H1 (cell line): ENCODE results near the gene MMP27. TPM values are rescaled to one million over a fixed set of nuclear protein-coding genes. Genes with fewer than 3 reads are reported as not detected.

Experiments
- CTCF ChIA-PET: fragments of 300-600 bp; sonication (Branson Sonifier 250); formaldehyde crosslinking; loops from one replicate; lab custom pipeline; 2021; ENCODE audit not compliant: partially characterized antibody; lab: Charles Lee
- POLR2A ChIA-PET: fragments of 300-600 bp; sonication (Branson Sonifier 250); formaldehyde crosslinking; loops from one replicate; lab custom pipeline; 2021; ENCODE audit warnings: inconsistent platforms; ENCODE audit not compliant: partially characterized antibody; lab: Charles Lee
- DNase-seq, 2 experiments: peaks; one replicate each; pipeline versions ENCODE4 v3.0.0 to v3.0.0-alpha.2; 2010 to 2022; ENCODE audit warnings: low spot score in 2 of 2, low read depth in 1 of 2, mixed read lengths in 1 of 2
- FAIRE-seq: peaks from 2 replicates; lab custom pipeline; 2011; peaks lifted over from hg19 to GRCh38; lab: Jason Lieb, UNC
- H2AFZ ChIP-seq: 2 replicates; pipeline ENCODE4 v1.8.1; 2012; ENCODE audit warnings: low read length, inconsistent platforms
- H2AK5ac ChIP-seq: 2 replicates; pipeline ENCODE4 v1.6.1; 2013; ENCODE audit warnings: low read depth, low read length
- H2BK120ac ChIP-seq: replicated peaks from 2 replicates; pipeline ENCODE3; 2013; ENCODE audit warnings: low read depth, low read length, inconsistent platforms
- H2BK12ac ChIP-seq: 2 replicates; pipeline ENCODE4 v1.6.1; 2013; ENCODE audit warnings: low read depth, low read length
- H2BK15ac ChIP-seq: 2 replicates; pipeline ENCODE4 v1.6.1; 2013; ENCODE audit warnings: low read length
- H2BK20ac ChIP-seq: 2 replicates; pipeline ENCODE4 v1.6.1; 2013; ENCODE audit warnings: low read length
- H2BK5ac ChIP-seq: 2 replicates; pipeline ENCODE4 v1.6.1; 2013; ENCODE audit warnings: low read depth, low read length
- H3K14ac ChIP-seq: 2 replicates; pipeline ENCODE4 v1.6.1; 2013; ENCODE audit warnings: inconsistent platforms; ENCODE audit not compliant: insufficient read length
- H3K18ac ChIP-seq: 2 replicates; pipeline ENCODE4 v1.6.1; 2013; ENCODE audit warnings: low read length; ENCODE audit errors: extremely low read depth
- H3K23ac ChIP-seq: 2 replicates; pipeline ENCODE4 v1.6.1; 2013; ENCODE audit warnings: inconsistent platforms; ENCODE audit not compliant: insufficient read length
- H3K23me2 ChIP-seq: 2 replicates; pipeline ENCODE4 v1.6.1; 2013; ENCODE audit warnings: low read depth, low read length
- H3K27ac ChIP-seq: 2 replicates; pipeline ENCODE4 v1.6.1; 2011; ENCODE audit warnings: low read depth, low read length, inconsistent platforms
- H3K27me3 ChIP-seq, 4 experiments: replicated peaks in 1 of 4; 1 replicate in 1 of 4; 2 replicates in 3 of 4; pipeline versions ENCODE4 v1.6.1 to v1.8.1; 2011 to 2013; ENCODE audit warnings: low read length in 3 of 4, mild to moderate bottlenecking in 3 of 4, inconsistent platforms in 2 of 4, mixed read lengths in 2 of 4, moderate library complexity in 1 of 4; ENCODE audit not compliant: control insufficient read depth in 3 of 4, insufficient read depth in 3 of 4; ENCODE audit errors: extremely low read depth in 1 of 4
- H3K36me3 ChIP-seq, 4 experiments: 2 replicates each; pipeline versions ENCODE4 v1.6.1 to v1.8.1; 2011 to 2013; ENCODE audit warnings: mild to moderate bottlenecking in 4 of 4, low read length in 3 of 4, moderate library complexity in 2 of 4, control low read depth in 1 of 4, inconsistent platforms in 1 of 4; ENCODE audit not compliant: insufficient read depth in 4 of 4, control insufficient read depth in 2 of 4
- H3K4ac ChIP-seq: replicated peaks from 2 replicates; pipeline ENCODE3; 2013; ENCODE audit warnings: low read length, low read depth, mixed read lengths, inconsistent platforms; ENCODE audit not compliant: insufficient read length
- H3K4me1 ChIP-seq, 4 experiments: replicated peaks in 1 of 4; 1 replicate in 1 of 4; 2 replicates in 3 of 4; pipeline versions ENCODE4 v1.6.1 to v1.8.1; 2011 to 2013; ENCODE audit warnings: low read length in 3 of 4, inconsistent platforms in 2 of 4, mixed read lengths in 1 of 4; ENCODE audit not compliant: insufficient read depth in 4 of 4, control insufficient read depth in 3 of 4
- H3K4me2 ChIP-seq, 2 experiments: 2 replicates each; pipeline versions ENCODE4 v1.6.1 to v1.8.1; 2011 to 2013; ENCODE audit warnings: low read depth in 2 of 2, low read length in 2 of 2, control low read depth in 1 of 2, inconsistent platforms in 1 of 2, mild to moderate bottlenecking in 1 of 2; ENCODE audit not compliant: insufficient read depth in 1 of 2
- H3K4me3 ChIP-seq, 4 experiments: fragments of 200-600, 300-600 bp in 1 of 4; sonication (generic), shearing (Covaris generic), sonication (Bioruptor Twin) in 1 of 4; 2 replicates each; pipeline versions ENCODE4 v1.5.1 to v1.8.1; 2011 to 2016; ENCODE audit warnings: low read length in 4 of 4, low read depth in 3 of 4, control low read depth in 2 of 4, inconsistent platforms in 2 of 4, mild to moderate bottlenecking in 2 of 4, mixed read lengths in 1 of 4, moderate library complexity in 1 of 4; ENCODE audit not compliant: insufficient read depth in 2 of 4; ENCODE audit errors: extremely low read depth in 1 of 4
- H3K56ac ChIP-seq: replicated peaks from 2 replicates; pipeline ENCODE3; 2013; ENCODE audit warnings: low read depth, mild to moderate bottlenecking, mixed read lengths, low read length, inconsistent platforms; ENCODE audit not compliant: insufficient read length
- H3K79me1 ChIP-seq: 2 replicates; pipeline ENCODE4 v1.6.1; 2013; ENCODE audit warnings: low read depth, low read length, control low read depth
- H3K79me2 ChIP-seq, 2 experiments: 2 replicates each; pipeline versions ENCODE4 v1.6.1 to v1.8.1; 2012 to 2013; ENCODE audit warnings: low read length in 2 of 2, mild to moderate bottlenecking in 2 of 2, inconsistent platforms in 1 of 2; ENCODE audit not compliant: insufficient read depth in 2 of 2, control insufficient read depth in 1 of 2
- H3K9ac ChIP-seq, 4 experiments: replicated peaks in 1 of 4; 1 replicate in 1 of 4; 2 replicates in 3 of 4; pipeline versions ENCODE4 v1.6.1 to v1.8.1; 2011 to 2013; ENCODE audit warnings: low read depth in 3 of 4, low read length in 3 of 4, control low read depth in 2 of 4, mild to moderate bottlenecking in 2 of 4, moderate library complexity in 2 of 4, inconsistent platforms in 1 of 4; ENCODE audit errors: extremely low read depth in 1 of 4
- H3K9me3 ChIP-seq, 2 experiments: 2 replicates each; pipeline versions ENCODE4 v1.6.1 to v1.8.1; 2012 to 2013; ENCODE audit warnings: mild to moderate bottlenecking in 2 of 2, moderate library complexity in 2 of 2, control low read depth in 1 of 2, inconsistent platforms in 1 of 2, low read depth in 1 of 2, low read length in 1 of 2, mixed read lengths in 1 of 2; ENCODE audit not compliant: insufficient read depth in 2 of 2
- H4K20me1 ChIP-seq, 2 experiments: replicated peaks in 1 of 2; 2 replicates each; pipeline versions ENCODE3 to v1.8.1; 2011 to 2013; ENCODE audit warnings: inconsistent platforms in 2 of 2, low read length in 2 of 2, mild to moderate bottlenecking in 1 of 2; ENCODE audit not compliant: insufficient read depth in 2 of 2, control insufficient read depth in 1 of 2
- H4K5ac ChIP-seq: 2 replicates; pipeline ENCODE4 v1.6.1; 2013; ENCODE audit warnings: low read length, low read depth, mixed read lengths, inconsistent platforms; ENCODE audit not compliant: insufficient read length
- H4K8ac ChIP-seq: 2 replicates; pipeline ENCODE4 v1.8.0; 2013; ENCODE audit warnings: mild to moderate bottlenecking, moderate library complexity, low read length, inconsistent platforms; ENCODE audit not compliant: insufficient read depth; ENCODE audit errors: extremely low read depth
- H4K91ac ChIP-seq: replicated peaks from 2 replicates; pipeline ENCODE3; 2013; ENCODE audit warnings: low read length, mixed read lengths, inconsistent platforms; ENCODE audit not compliant: insufficient read length
- ASH2L ChIP-seq: fragments of 200-600, 300-600 bp; sonication (generic); IDR thresholded peaks from one replicate; pipeline ENCODE4 v1.7.1; 2017; ENCODE audit warnings: low read length
- ATF3 ChIP-seq: IDR thresholded peaks from 2 replicates; pipeline ENCODE4 v1.6.1; 2011; ENCODE audit warnings: low read depth, mild to moderate bottlenecking, low read length; ENCODE audit not compliant: insufficient read depth
- BACH1 ChIP-seq: IDR thresholded peaks from 2 replicates; pipeline ENCODE4 v1.6.1; 2012; ENCODE audit warnings: low read length, improper control_type of control experiment
- CBX5 ChIP-seq: fragments of 300-800, 300-1000 bp; sonication (generic); IDR thresholded peaks from 2 replicates; pipeline ENCODE4 v1.7.1; 2016; ENCODE audit warnings: antibody characterized with exemption, low read length, low read depth
- EP300 ChIP-seq, 2 experiments: IDR thresholded peaks; 1 replicate in 1 of 2; 2 replicates in 1 of 2; pipeline ENCODE4 v1.6.1; 2011 to 2012; ENCODE audit warnings: low read depth in 2 of 2, low read length in 2 of 2, mild to moderate bottlenecking in 2 of 2, borderline replicate concordance in 1 of 2, inconsistent platforms in 1 of 2, moderate library complexity in 1 of 2
- EZH2 ChIP-seq: fragments of 200-600 bp; sonication (generic); IDR thresholded peaks from 2 replicates; pipeline ENCODE4 v1.7.1; 2012; ENCODE audit warnings: low read depth, mild to moderate bottlenecking, moderate library complexity, low read length, inconsistent platforms; ENCODE audit not compliant: severe bottlenecking
- KDM4A ChIP-seq: IDR thresholded peaks from one replicate; pipeline ENCODE4 v1.7.1; 2012; ENCODE audit warnings: low read depth, mild to moderate bottlenecking, moderate library complexity, low read length, inconsistent platforms; ENCODE audit not compliant: severe bottlenecking
- POU5F1 ChIP-seq: IDR thresholded peaks from 2 replicates; pipeline ENCODE4 v1.6.1; 2011; ENCODE audit warnings: low read depth, mild to moderate bottlenecking, low read length, moderate library complexity
- RXRA ChIP-seq: IDR thresholded peaks from 2 replicates; pipeline ENCODE4 v1.6.1; 2011; ENCODE audit warnings: low read depth, mild to moderate bottlenecking, low read length, moderate library complexity; ENCODE audit not compliant: insufficient read depth
- SAP30 ChIP-seq: fragments of 300-600 bp; sonication (generic); IDR thresholded peaks from 2 replicates; pipeline ENCODE4 v1.7.1; 2012; ENCODE audit warnings: low read length, moderate library complexity, mild to moderate bottlenecking, inconsistent platforms; ENCODE audit not compliant: insufficient read depth, insufficient replicate concordance
- USF2 ChIP-seq: IDR thresholded peaks from 2 replicates; pipeline ENCODE4 v1.6.1; 2011; ENCODE audit warnings: low read length, improper control_type of control experiment
- YY1 ChIP-seq: IDR thresholded peaks from 2 replicates; pipeline ENCODE4 v1.6.1; 2011; ENCODE audit warnings: low read depth, mild to moderate bottlenecking, low read length
- WGBS, 2 experiments: shearing (Covaris generic) in 1 of 2; methylation state at CpG; one replicate each; pipeline versions ENCODE4 v1.1.6 to v1.1.7; 2013 to 2015; ENCODE audit warnings: low lambda C conversion rate in 2 of 2, mixed read lengths in 2 of 2, inconsistent platforms in 1 of 2, low coverage in 1 of 2, missing lambda C conversion rate in 1 of 2; ENCODE audit not compliant: insufficient replicate concordance in 2 of 2, insufficient coverage in 1 of 2, insufficient read length in 1 of 2; ENCODE audit errors: extremely low coverage in 1 of 2, missing lambda C conversion rate in 1 of 2; 5-methylcytosine and 5-hydroxymethylcytosine counted together
- polyA plus RNA-seq, 7 experiments: library from polyadenylated mRNA; depleted of rRNA in 3 of 7; stranded (reverse) in 5 of 7; unstranded in 2 of 7; fragments of >200 nt in 5 of 7; fragments of 200-250 nt in 2 of 7; gene quantifications; 1 replicate in 5 of 7; 2 replicates in 1 of 7; 4 replicates in 1 of 7; pipeline versions ENCODE4 v1.2.1 to v1.2.3, GENCODE V29; 2011 to 2013; ENCODE audit warnings: missing spikeins in 2 of 7, mixed read lengths in 2 of 7
- total RNA-seq: library from RNA; stranded (reverse); fragmentation: NEBNext Ultra II Directional; extraction: Animal tissue kit (Norgen Biotek cat#: 25700); gene quantifications from 2 replicates; pipeline ENCODE4 v1.2.1, GENCODE V29; 2021

MMP27 gene
- total and polyA plus RNA-seq, 2 of the 8 experiments (the other 6 are each of a cell fraction or from before 2014, with no cell fraction given), result not detected

- Histone ChIP-seq H2BK12ac (no peak overlapping the region), H2AFZ (no peak overlapping the region), H3K9me3 (peaks cover 5% of the 10 kb centered on the region in 2 experiments; a peak in 2 of 4 replicates), H3K79me1 (no peaks in the 10 kb centered on the region), H3K23me2 (no peaks in the 10 kb centered on the region), H2BK120ac (no peak overlapping the region), H2BK15ac (no peak overlapping the region), H2BK5ac (no peak overlapping the region), H3K18ac (no peak overlapping the region), H3K14ac (no peak overlapping the region), H3K4me3 (no peak overlapping the region), H3K4me2 (no peak overlapping the region), H3K23ac (no peak overlapping the region), H4K20me1 (no peaks in the 10 kb centered on the region), H4K5ac (no peak overlapping the region), H3K36me3 (peaks cover 0 to 3% (median 0%) of the 10 kb centered on the region in 4 experiments; a peak in 2 of 8 replicates), H4K91ac (no peak overlapping the region), H4K8ac (no peak overlapping the region), H3K27ac (no peak overlapping the region), H3K27me3 (no peaks in the 10 kb centered on the region), H2AK5ac (no peak overlapping the region), H3K4me1 (no peaks in the 10 kb centered on the region), H3K4ac (no peak overlapping the region), H3K9ac (no peak overlapping the region), H3K79me2 (no peaks in the 10 kb centered on the region), H2BK20ac (no peak overlapping the region), H3K56ac (no peak overlapping the region)
- ChIA-PET CTCF (interaction anchor here (0.6 to 1.6 kb wide), 3 partner anchors 9 to 162 kb away, joined by 3 to 8 read pairs (median 4); no protein-coding TSS in a partner anchor), POLR2A (no interaction called here)
- 85% methylated on average over 2 of the region's 2 CpGs; no CpG with 5 or more reads in 1 of the 2 experiments for WGBS, 2 experiments
- DNase-seq, result no peak
- no peak for FAIRE-seq
- TF ChIP-seq BACH1 (no peak), SAP30 (no peak), POU5F1 (no peak), KDM4A (no peak), YY1 (no peak), CBX5 (no peak), ASH2L (no peak), USF2 (no peak), EZH2 (no peak), RXRA (no peak), EP300 (IDR thresholded peaks at IDR 0.05; ENCODE audit: borderline replicate concordance in 1 of 2, low read depth in 2 of 2, low read length in 2 of 2) (no peak), ATF3 (no peak)
Observed at GRCh38 chr11:102655547-102655946, 50.0 kb downstream of the MMP27 start.
